HepG2 (cell line): ENCODE measurements around the gene FBXL4. TPM values are rescaled to one million over a fixed set of nuclear protein-coding genes. Genes with fewer than 3 reads are reported as not detected.
"Not testable (repeated sequence)": the region's sequence is repeated elsewhere in the genome, so short reads cannot be mapped to it uniquely, and the experiment has no call there.

Source experiments
- ATAC-seq: fragments of 200-7000 bp; cut with Tn5 transposase; 3 replicates; pipeline ENCODE4 v1.9.1; 2020; ENCODE audit warnings: mild to moderate bottlenecking, moderate library complexity
- BruUV-seq: library from RNA; stranded (reverse); fragments of 400-500 nt; replicated peaks from 2 replicates; lab custom pipeline; 2021; lab: Mats Ljungman, UMichigan
- CTCF ChIA-PET: fragments of 300-600 bp; formaldehyde crosslinking; extraction: SDS; loops from one replicate; lab custom pipeline; 2021; ENCODE audit warnings: low total read pairs, inconsistent platforms, low intra/inter-chr PET ratio; lab: Yijun Ruan, JAX
- POLR2A ChIA-PET: fragments of 350-600 bp; sonication (Branson Sonifier 250); formaldehyde crosslinking; loops from one replicate; lab custom pipeline; 2020; ENCODE audit warnings: antibody characterized with exemption, inconsistent platforms; lab: Yijun Ruan, JAX
- DNase-seq: peaks from one replicate; pipeline ENCODE4 v3.0.0-alpha.2; 2015; ENCODE audit warnings: low spot score
- FAIRE-seq: peaks from 3 replicates; lab custom pipeline; 2011; peaks lifted over from hg19 to GRCh38; lab: Jason Lieb, UNC
- H2AFZ ChIP-seq: one replicate; pipeline ENCODE4 v1.6.1; 2011; ENCODE audit warnings: low read length, inconsistent platforms
- H3K27ac ChIP-seq: fragments of 300-600 bp; 3 replicates; pipeline ENCODE4 v1.8.0; 2011; ENCODE audit warnings: mixed run types, mild to moderate bottlenecking, mixed read lengths, low read length, inconsistent platforms; ENCODE audit not compliant: insufficient read depth; ENCODE audit errors: extremely low read length
- H3K27me3 ChIP-seq, 2 experiments: fragments of 200-600 bp in 1 of 2; 2 replicates in 1 of 2; 3 replicates in 1 of 2; pipeline versions ENCODE4 v1.6.0 to v1.8.0; 2011; ENCODE audit warnings: low read length in 2 of 2, mild to moderate bottlenecking in 2 of 2, moderate library complexity in 2 of 2, inconsistent platforms in 1 of 2; ENCODE audit not compliant: insufficient read depth in 2 of 2, control insufficient read depth in 1 of 2
- H3K36me3 ChIP-seq, 2 experiments: fragments of 200-600 bp in 1 of 2; replicated peaks in 1 of 2; 2 replicates in 1 of 2; 3 replicates in 1 of 2; pipeline versions ENCODE4 v1.5.1 to v1.8.0; 2011; ENCODE audit warnings: low read length in 2 of 2, inconsistent platforms in 1 of 2; ENCODE audit not compliant: insufficient read depth in 2 of 2, control insufficient read depth in 1 of 2
- H3K4me1 ChIP-seq: 2 replicates; pipeline ENCODE4 v1.5.1; 2012; ENCODE audit warnings: low read length, inconsistent platforms; ENCODE audit not compliant: insufficient read depth
- H3K4me2 ChIP-seq: 2 replicates; pipeline ENCODE4 v1.6.0; 2011; ENCODE audit warnings: low read depth, low read length, inconsistent platforms
- H3K4me3 ChIP-seq, 3 experiments: fragments of 200-600 bp in 1 of 3; sonication (generic), shearing (Covaris generic) in 1 of 3; replicated peaks in 1 of 3; 2 replicates each; pipeline ENCODE4 v1.5.1; 2011 to 2016; ENCODE audit warnings: low read length in 3 of 3, inconsistent platforms in 2 of 3, low read depth in 2 of 3, mild to moderate bottlenecking in 2 of 3, control low read depth in 1 of 3, mixed read lengths in 1 of 3; ENCODE audit not compliant: insufficient read depth in 1 of 3
- H3K79me2 ChIP-seq: one replicate; pipeline ENCODE4 v1.6.1; 2011; ENCODE audit warnings: low read length, inconsistent platforms; ENCODE audit not compliant: insufficient read depth
- H3K9ac ChIP-seq: 2 replicates; pipeline ENCODE4 v1.6.0; 2011; ENCODE audit warnings: mild to moderate bottlenecking, low read depth, low read length, inconsistent platforms; ENCODE audit not compliant: insufficient read depth
- H3K9me3 ChIP-seq: 2 replicates; pipeline ENCODE4 v1.5.1; 2012; ENCODE audit warnings: mild to moderate bottlenecking, low read length
- H4K20me1 ChIP-seq: 2 replicates; pipeline ENCODE4 v1.6.0; 2011; ENCODE audit warnings: inconsistent platforms, mild to moderate bottlenecking, low read length, moderate library complexity; ENCODE audit not compliant: insufficient read depth
- MAFF ChIP-seq: IDR thresholded peaks from 2 replicates; pipeline ENCODE4 v1.6.1; 2011; ENCODE audit warnings: low read depth, low read length, improper control_type of control experiment
- MAFK ChIP-seq, 2 experiments: IDR thresholded peaks in 1 of 2; conservative IDR thresholded peaks in 1 of 2; 2 replicates each; pipeline ENCODE4 v1.6.1; 2011; ENCODE audit warnings: improper control_type of control experiment in 2 of 2, low read length in 2 of 2
- ZBTB39 ChIP-seq: sonication (generic); formaldehyde crosslinking; IDR thresholded peaks from 2 replicates; pipeline ENCODE4 v1.5.0; 2020; ENCODE audit warnings: missing genetic modification reagents
- WGBS: methylation state at CpG from one replicate; pipeline ENCODE4 v1.1.6; 2017; ENCODE audit warnings: low lambda C conversion rate; 5-methylcytosine and 5-hydroxymethylcytosine counted together
- in situ Hi-C: cut with HindIII; loops from 2 replicates; pipeline ENCODE4 v1.10.0; 2017; ENCODE audit warnings: low pct_unique_long_range_greater_than_20kb; ENCODE audit not compliant: extremely low pct_ligation_motif_present
- intact Hi-C: fragments of 100-400 bp; cut with micrococcal nuclease; formaldehyde crosslinking; loops from one replicate; pipeline ENCODE4 v1.10.0; 2022; ENCODE audit not compliant: unreplicated experiment
- polyA plus RNA-seq, 8 experiments: library from polyadenylated mRNA; depleted of rRNA in 3 of 8; stranded (reverse) in 7 of 8; unstranded in 1 of 8; fragments of >200 nt; fragmentation: Illumina TruSeq in 4 of 8; extraction: Trizol in 4 of 8; gene quantifications; 2 replicates each; pipeline versions ENCODE4 v1.2.1 to v1.2.3, GENCODE V29; 2011 to 2016; ENCODE audit warnings: low read depth in 4 of 8, missing spikeins in 1 of 8, mixed read lengths in 1 of 8; ENCODE audit not compliant: insufficient read depth in 1 of 8
- total RNA-seq, 5 experiments: library from RNA; depleted of rRNA; stranded (reverse); fragments of >200 nt; fragmentation: Illumina TruSeq; extraction: Trizol; gene quantifications; 2 replicates each; pipeline ENCODE4 v1.2.3, GENCODE V29; 2016; ENCODE audit warnings: low read depth in 1 of 5

Gene FBXL4
- total and polyA plus RNA-seq, 2 of the 13 experiments (the other 11 are each of a cell fraction or from before 2014, with no cell fraction given): 13.2 to 17.6 TPM

GRCh38 chr6:98906342-98906741 lies 41.4 kb downstream of the FBXL4 start:
- ATAC-seq, in situ Hi-C loops, H3K79me2 ChIP-seq, FAIRE-seq, H2AFZ ChIP-seq, H4K20me1 ChIP-seq, H3K36me3 ChIP-seq, H3K4me3 ChIP-seq, intact Hi-C loops, H3K4me1 ChIP-seq, H3K4me2 ChIP-seq, DNase-seq, H3K27ac ChIP-seq, H3K27me3 ChIP-seq, H3K9ac ChIP-seq, H3K9me3 ChIP-seq, BruUV-seq, POLR2A ChIA-PET, CTCF ChIA-PET: not testable (repeated sequence)
- WGBS: 100% methylated on average over 1 of the region's 1 CpG

GRCh38 chr6:98905759-98906158 lies 42.0 kb downstream of the FBXL4 start:
- in situ Hi-C loops (no loop called here), intact Hi-C loops (no loop called here)
- Histone ChIP-seq H3K27ac (no peak overlapping the region), H3K4me1 (no peaks in the 10 kb centered on the region), H3K9ac (no peak overlapping the region), H3K36me3 (peaks cover 0 to 12% of the 10 kb centered on the region in 2 experiments; a peak in 3 of 5 replicates), H3K79me2 (no peaks in the 10 kb centered on the region), H2AFZ (no peak overlapping the region), H3K9me3 (no peaks in the 10 kb centered on the region), H4K20me1 (no peaks in the 10 kb centered on the region), H3K27me3 (no peaks in the 10 kb centered on the region), H3K4me3 (no peak overlapping the region), H3K4me2 (no peak overlapping the region)
- FAIRE-seq (no peak), ATAC-seq (no peak), DNase-seq (no peak)
- no TSS peak for BruUV-seq
- TF ChIP-seq MAFF (peak; percentile 67), ZBTB39 (CRISPR knock-in tag) (no peak), MAFK (conservative IDR thresholded peaks at IDR 0.05 in 1 of 2, IDR thresholded peaks at IDR 0.05 in 1 of 2; ENCODE audit: low read length in 2 of 2) (peak; percentile 66 to 81)
- ChIA-PET POLR2A (no interaction called here), CTCF (no interaction called here)
- 100% methylated on average over 4 of the region's 4 CpGs for WGBS
